ENCODE measurements around the gene ZP1.

- TF ChIP-seq CTCF (IDR thresholded peaks at IDR 0.05; ENCODE audit: low read depth, low read length, missing input control) (no peak), SP1 (IDR thresholded peaks at IDR 0.05) (no peak)
Measured at GRCh38 chr11:60868682-60869450, 1.5 kb downstream of the ZP1 start.

Data from liver (tissue), 3 donors.